Neuronal stem cell (in vitro differentiated cells): ENCODE data around the gene VSTM1.
A peak's percentile ranks its signal among the peaks of the same experiment; 100 is the strongest.

ENCODE experiments used
- DNase-seq: peaks from one replicate; pipeline ENCODE4 v3.0.0-alpha.2; 2013; ENCODE audit warnings: low spot score
- H2AFZ ChIP-seq: one replicate; pipeline ENCODE4 v1.6.1; 2013; ENCODE audit warnings: mild to moderate bottlenecking, low read length, inconsistent platforms
- H2AK5ac ChIP-seq: 2 replicates; pipeline ENCODE4 v1.6.1; 2013; ENCODE audit warnings: low read depth, mild to moderate bottlenecking, inconsistent platforms, low read length, moderate library complexity, mixed read lengths
- H2BK120ac ChIP-seq: 2 replicates; pipeline ENCODE4 v1.6.1; 2013; ENCODE audit warnings: low read depth, mild to moderate bottlenecking, inconsistent platforms, low read length, moderate library complexity, mixed read lengths
- H2BK12ac ChIP-seq: one replicate; pipeline ENCODE4 v1.6.1; 2013; ENCODE audit warnings: low read length, inconsistent platforms
- H2BK15ac ChIP-seq: 2 replicates; pipeline ENCODE4 v1.6.1; 2013; ENCODE audit warnings: mild to moderate bottlenecking, low read length, inconsistent platforms, mixed read lengths
- H2BK5ac ChIP-seq: one replicate; pipeline ENCODE4 v1.6.1; 2013; ENCODE audit warnings: inconsistent platforms, mild to moderate bottlenecking, low read length, moderate library complexity
- H3K14ac ChIP-seq: one replicate; pipeline ENCODE4 v1.6.1; 2013; ENCODE audit warnings: low read length, inconsistent platforms
- H3K18ac ChIP-seq: 2 replicates; pipeline ENCODE4 v1.6.1; 2013; ENCODE audit warnings: low read length, inconsistent platforms
- H3K23ac ChIP-seq: 2 replicates; pipeline ENCODE4 v1.6.1; 2013; ENCODE audit warnings: low read depth, mild to moderate bottlenecking, mixed read lengths, low read length, inconsistent platforms; ENCODE audit not compliant: poor library complexity
- H3K27ac ChIP-seq: replicated peaks from 3 replicates; pipeline ENCODE4 v1.5.1; 2013; ENCODE audit warnings: low read length, inconsistent platforms
- H3K27me3 ChIP-seq, 3 experiments: 2 replicates each; pipeline ENCODE4 v1.6.1; 2013; ENCODE audit warnings: low read length in 3 of 3, mild to moderate bottlenecking in 2 of 3, inconsistent platforms in 1 of 3, low read depth in 1 of 3, mixed read lengths in 1 of 3, moderate library complexity in 1 of 3; ENCODE audit not compliant: control insufficient read depth in 3 of 3, insufficient read depth in 3 of 3
- H3K36me3 ChIP-seq, 2 donors: replicated peaks in 1 of 2; 2 replicates each; pipeline ENCODE4 v1.6.1; 2013; ENCODE audit warnings: low read length in 2 of 2; ENCODE audit not compliant: control insufficient read depth in 2 of 2, insufficient read depth in 2 of 2
- H3K4ac ChIP-seq: 2 replicates; pipeline ENCODE4 v1.6.1; 2013; ENCODE audit warnings: inconsistent platforms, mild to moderate bottlenecking, low read length, moderate library complexity
- H3K4me1 ChIP-seq, 2 donors: 1 replicate in 1 of 2; 2 replicates in 1 of 2; pipeline ENCODE4 v1.6.1; 2013; ENCODE audit warnings: low read length in 2 of 2, low read depth in 1 of 2; ENCODE audit not compliant: control insufficient read depth in 2 of 2, insufficient read depth in 1 of 2
- H3K4me2 ChIP-seq: one replicate; pipeline ENCODE4 v1.6.1; 2013; ENCODE audit warnings: mild to moderate bottlenecking, low read length, inconsistent platforms; ENCODE audit not compliant: insufficient read depth, poor library complexity, severe bottlenecking
- H3K4me3 ChIP-seq, 2 donors: 2 replicates each; pipeline ENCODE4 v1.5.1; 2013; ENCODE audit warnings: low read length in 2 of 2, mild to moderate bottlenecking in 2 of 2, inconsistent platforms in 1 of 2, moderate library complexity in 1 of 2
- H3K79me1 ChIP-seq: one replicate; pipeline ENCODE4 v1.6.1; 2013; ENCODE audit warnings: low read depth, mild to moderate bottlenecking, inconsistent platforms, low read length, moderate library complexity
- H3K9ac ChIP-seq: one replicate; pipeline ENCODE4 v1.6.1; 2013; ENCODE audit warnings: mild to moderate bottlenecking, low read depth, low read length, inconsistent platforms; ENCODE audit not compliant: poor library complexity
- H3K9me3 ChIP-seq, 2 donors: replicated peaks in 1 of 2; 2 replicates each; pipeline versions ENCODE3 to v1.6.1; 2013; ENCODE audit warnings: low read length in 2 of 2, mild to moderate bottlenecking in 2 of 2, inconsistent platforms in 1 of 2, low read depth in 1 of 2, mixed read lengths in 1 of 2, moderate library complexity in 1 of 2; ENCODE audit not compliant: control insufficient read depth in 2 of 2, insufficient read depth in 1 of 2
- H4K8ac ChIP-seq: one replicate; pipeline ENCODE4 v1.6.1; 2013; ENCODE audit warnings: low read depth, mild to moderate bottlenecking, inconsistent platforms, low read length, moderate library complexity
- H4K91ac ChIP-seq: one replicate; pipeline ENCODE4 v1.6.1; 2013; ENCODE audit warnings: low read length, low read depth, mild to moderate bottlenecking, inconsistent platforms; ENCODE audit not compliant: poor library complexity
- WGBS, 2 donors: extraction: QIAGEN DNeasy Blood & Tissue Kit; methylation state at CpG; one replicate each; pipeline ENCODE4 v1.1.7; 2013; ENCODE audit warnings: missing lambda C conversion rate in 2 of 2, mixed read lengths in 1 of 2; ENCODE audit not compliant: insufficient read length in 2 of 2, insufficient replicate concordance in 1 of 2; ENCODE audit errors: extremely low coverage in 2 of 2; 5-methylcytosine and 5-hydroxymethylcytosine counted together

Gene VSTM1

DNA sequence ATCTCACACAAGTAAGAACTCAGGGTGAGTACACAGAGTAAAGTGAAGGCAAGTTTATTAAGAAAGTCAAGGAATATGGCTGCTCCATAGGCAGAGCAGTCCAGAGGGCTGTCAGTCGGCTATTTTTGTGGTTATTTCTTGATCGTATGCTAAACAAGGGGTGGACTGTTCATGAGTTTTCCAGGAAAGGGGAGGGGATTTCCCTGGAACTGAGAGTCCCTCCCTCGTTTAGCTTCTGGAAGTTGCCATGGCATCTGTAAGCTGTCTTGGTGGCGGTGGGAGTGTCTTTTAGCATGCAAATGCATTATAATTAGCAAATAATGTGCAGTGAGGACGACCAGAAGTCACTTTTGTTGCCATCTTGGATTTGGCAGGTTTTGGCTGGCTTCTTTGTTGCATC, 5.8 kb upstream of the VSTM1 start:
- H3K14ac ChIP-seq = no peak overlapping the region
- no peak for DNase-seq
- no peak overlapping the region for H4K91ac ChIP-seq
- no peak overlapping the region for H2BK120ac ChIP-seq
- H3K9me3 ChIP-seq = peaks cover 3 to 4% of the 10 kb centered on the region in 2 donors
- no peaks in the 10 kb centered on the region for H3K27me3 ChIP-seq
- no peak overlapping the region for H3K4ac ChIP-seq
- no peak overlapping the region for H3K18ac ChIP-seq
- H3K9ac ChIP-seq = no peak overlapping the region
- no peak overlapping the region for H3K27ac ChIP-seq
- H4K8ac ChIP-seq = no peak overlapping the region
- no peaks in the 10 kb centered on the region for H3K4me1 ChIP-seq
- no peak overlapping the region for H2BK15ac ChIP-seq
- no peak overlapping the region for H3K4me2 ChIP-seq
- H3K4me3 ChIP-seq = no peak overlapping the region
- H2BK5ac ChIP-seq = no peak overlapping the region
- no peak overlapping the region for H2AK5ac ChIP-seq
- no peak overlapping the region for H2BK12ac ChIP-seq
- H2AFZ ChIP-seq = peak overlapping the region; percentile 9
- no peak overlapping the region for H3K23ac ChIP-seq
- H3K36me3 ChIP-seq = no peaks in the 10 kb centered on the region
- H3K79me1 ChIP-seq = peaks cover 2% of the 10 kb centered on the region
- WGBS, 2 donors = no CpG with 5 or more reads among the region's 5 CpGs

DNA sequence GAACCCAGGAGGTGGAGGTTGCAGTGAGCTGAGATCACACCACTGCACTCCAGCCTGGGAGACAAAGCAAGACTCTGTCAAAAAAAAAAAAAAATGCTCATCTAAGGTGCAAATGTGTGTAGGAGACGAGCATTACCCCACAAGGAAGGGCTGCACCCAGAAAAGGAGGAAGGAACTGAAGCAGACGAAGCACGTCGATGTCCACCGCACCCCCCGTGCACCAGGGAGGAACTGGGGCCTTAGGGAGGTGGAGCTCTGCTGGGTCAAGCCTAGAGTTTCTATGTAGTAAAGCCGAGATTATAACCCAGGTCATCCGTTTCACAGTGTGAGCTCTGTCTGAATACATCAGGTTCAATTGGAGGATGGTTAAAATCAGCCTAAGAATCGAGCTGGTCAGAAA, 1.1 kb downstream of the VSTM1 start:
- WGBS, 2 donors = no CpG with 5 or more reads among the region's 9 CpGs
- Histone ChIP-seq H3K27me3 (no peaks in the 10 kb centered on the region), H3K9me3 (no peaks in the 10 kb centered on the region), H4K91ac (no peak overlapping the region), H2BK15ac (no peak overlapping the region), H2BK120ac (no peak overlapping the region), H3K4me2 (no peak overlapping the region), H2BK5ac (no peak overlapping the region), H3K23ac (no peak overlapping the region), H3K36me3 (no peaks in the 10 kb centered on the region), H3K4ac (no peak overlapping the region), H3K27ac (no peak overlapping the region), H4K8ac (no peak overlapping the region), H3K4me1 (peaks cover 0 to 2% of the 10 kb centered on the region in 2 donors), H2BK12ac (no peak overlapping the region), H2AFZ (no peak overlapping the region), H3K79me1 (no peaks in the 10 kb centered on the region), H2AK5ac (no peak overlapping the region), H3K18ac (no peak overlapping the region), H3K4me3 (no peak overlapping the region), H3K9ac (no peak overlapping the region), H3K14ac (no peak overlapping the region)
- no peak for DNase-seq

- no peak overlapping the region for H2BK5ac ChIP-seq
- H3K9me3 ChIP-seq = peaks cover 0 to 2% of the 10 kb centered on the region in 2 donors
- no peak overlapping the region for H3K4ac ChIP-seq
- no peak overlapping the region for H4K8ac ChIP-seq
- no peak overlapping the region for H3K18ac ChIP-seq
- no peak overlapping the region for H3K4me2 ChIP-seq
- H2BK120ac ChIP-seq = no peak overlapping the region
- H3K27ac ChIP-seq = no peak overlapping the region
- H3K79me1 ChIP-seq = peaks cover 2% of the 10 kb centered on the region
- no peak overlapping the region for H3K4me3 ChIP-seq
- H3K4me1 ChIP-seq = no peaks in the 10 kb centered on the region
- H3K9ac ChIP-seq = no peak overlapping the region
- no peak overlapping the region for H2BK15ac ChIP-seq
- no peaks in the 10 kb centered on the region for H3K27me3 ChIP-seq
- H2AFZ ChIP-seq = no peak overlapping the region
- no peak overlapping the region for H4K91ac ChIP-seq
- no peak overlapping the region for H2AK5ac ChIP-seq
- no peaks in the 10 kb centered on the region for H3K36me3 ChIP-seq
- no peak for DNase-seq
- H2BK12ac ChIP-seq = no peak overlapping the region
- WGBS, 2 donors = no CpG with 5 or more reads among the region's 4 CpGs
- H3K14ac ChIP-seq = no peak overlapping the region
- no peak overlapping the region for H3K23ac ChIP-seq
Measured at GRCh38 chr19:54047616-54048015, 16.1 kb downstream of the VSTM1 start.

- Histone ChIP-seq H3K9me3 (peaks cover 0 to 2% of the 10 kb centered on the region in 2 donors), H2AFZ (no peak overlapping the region), H3K27ac (no peak overlapping the region), H2BK15ac (no peak overlapping the region), H3K18ac (no peak overlapping the region), H3K4me3 (no peak overlapping the region), H3K4me1 (peaks cover 0 to 5% of the 10 kb centered on the region in 2 donors), H3K27me3 (no peaks in the 10 kb centered on the region), H3K4ac (no peak overlapping the region), H3K14ac (no peak overlapping the region), H3K4me2 (no peak overlapping the region), H3K36me3 (no peaks in the 10 kb centered on the region), H2BK120ac (no peak overlapping the region), H3K79me1 (peaks cover 2% of the 10 kb centered on the region), H4K8ac (no peak overlapping the region), H4K91ac (no peak overlapping the region), H3K9ac (no peak overlapping the region), H2BK12ac (no peak overlapping the region), H2BK5ac (no peak overlapping the region), H3K23ac (no peak overlapping the region), H2AK5ac (no peak overlapping the region)
- 100% methylated on average over 1 of the region's 2 CpGs for WGBS, 2 donors
- DNase-seq = no peak
Measured at GRCh38 chr19:54045771-54046170, 17.9 kb downstream of the VSTM1 start.
